ENCODE measurements around the gene DMPK.
A peak's percentile ranks its signal among the peaks of the same experiment; 100 is the strongest.

Gene DMPK

GRCh38 chr19:45782162-45782691 lies at the start of gene DMPK:
DMPK (minus strand) TSS chr19:45782490; CDS start chr19:45782352, 138 bp downstream.
- no peak for DNase-seq

- no peak for DNase-seq
Observed at GRCh38 chr19:45828945-45829344, 46.7 kb upstream of the DMPK start.

GRCh38 chr19:45828523-45828922 lies 46.2 kb upstream of the DMPK start:
- no peak for DNase-seq

GRCh38 chr19:45827459-45828093 lies 45.3 kb upstream of the DMPK start:
- DNase-seq, result no peak

GRCh38 chr19:45826934-45827333 lies 44.6 kb upstream of the DMPK start:
- DNase-seq, result no peak

GRCh38 chr19:45825917-45826893 lies 43.9 kb upstream of the DMPK start:
- no peak for DNase-seq

- DNase-seq, result no peak
Observed at GRCh38 chr19:45825263-45825605, 42.9 kb upstream of the DMPK start.

- no peak for DNase-seq
Observed at GRCh38 chr19:45824531-45825262, 42.4 kb upstream of the DMPK start.

GRCh38 chr19:45824041-45824471 lies 41.8 kb upstream of the DMPK start:
- DNase-seq, result peak; percentile 18

GRCh38 chr19:45823182-45823581 lies 40.9 kb upstream of the DMPK start:
- no peak for DNase-seq

- no peak for DNase-seq
Observed at GRCh38 chr19:45822716-45823115, 40.4 kb upstream of the DMPK start.

GRCh38 chr19:45821570-45821969 lies 39.3 kb upstream of the DMPK start:
- no peak for DNase-seq

- no peak for DNase-seq
Observed at GRCh38 chr19:45821103-45821521, 38.8 kb upstream of the DMPK start.

GRCh38 chr19:45820413-45821102 lies 38.3 kb upstream of the DMPK start:
- DNase-seq, result no peak

- DNase-seq, result no peak
Observed at GRCh38 chr19:45819769-45820168, 37.5 kb upstream of the DMPK start.

- DNase-seq, result no peak
Observed at GRCh38 chr19:45817725-45818301, 35.5 kb upstream of the DMPK start.

GRCh38 chr19:45817010-45817724 lies 34.9 kb upstream of the DMPK start:
- no peak for DNase-seq

- no peak for DNase-seq
Observed at GRCh38 chr19:45816236-45817009, 34.1 kb upstream of the DMPK start.

- DNase-seq, result no peak
Observed at GRCh38 chr19:45815481-45816216, 33.4 kb upstream of the DMPK start.
